H9 (cell line): ENCODE results near the gene MBD5. TPM values are rescaled to one million over a fixed set of nuclear protein-coding genes. Genes with fewer than 3 reads are reported as not detected.

Experiments used
- DNase-seq: peaks from one replicate; pipeline ENCODE4 v3.0.0-alpha.2; 2017
- H2AFZ ChIP-seq: one replicate; pipeline ENCODE4 v1.6.1; 2013; ENCODE audit warnings: mild to moderate bottlenecking, low read length, control low read depth, moderate library complexity
- H2AK5ac ChIP-seq: 2 replicates; pipeline ENCODE4 v1.6.1; 2013; ENCODE audit warnings: low read length, control low read depth, mixed read lengths; ENCODE audit not compliant: insufficient read length
- H2BK120ac ChIP-seq: one replicate; pipeline ENCODE4 v1.6.1; 2013; ENCODE audit warnings: low read depth, mild to moderate bottlenecking, low read length, control low read depth, inconsistent platforms; ENCODE audit not compliant: poor library complexity, severe bottlenecking
- H2BK12ac ChIP-seq: 2 replicates; pipeline ENCODE4 v1.6.1; 2013; ENCODE audit warnings: low read length, control low read depth, mixed read lengths, low read depth; ENCODE audit not compliant: insufficient read length
- H2BK15ac ChIP-seq: 2 replicates; pipeline ENCODE4 v1.6.1; 2013; ENCODE audit warnings: low read depth, low read length, control low read depth
- H2BK20ac ChIP-seq: one replicate; pipeline ENCODE4 v1.6.1; 2013; ENCODE audit warnings: low read depth, mild to moderate bottlenecking, low read length, control low read depth, inconsistent platforms; ENCODE audit not compliant: poor library complexity, severe bottlenecking
- H2BK5ac ChIP-seq: 2 replicates; pipeline ENCODE4 v1.6.1; 2013; ENCODE audit warnings: low read length, control low read depth, mixed read lengths; ENCODE audit not compliant: insufficient read length
- H3K14ac ChIP-seq: 2 replicates; pipeline ENCODE4 v1.6.1; 2013; ENCODE audit warnings: low read length, control low read depth; ENCODE audit not compliant: insufficient read depth
- H3K18ac ChIP-seq: 2 replicates; pipeline ENCODE4 v1.6.1; 2013; ENCODE audit warnings: low read depth, mild to moderate bottlenecking, mixed read lengths, low read length, control low read depth; ENCODE audit not compliant: insufficient read length
- H3K23ac ChIP-seq: 2 replicates; pipeline ENCODE4 v1.6.1; 2013; ENCODE audit warnings: low read length, control low read depth, mixed read lengths, low read depth; ENCODE audit not compliant: insufficient read length
- H3K23me2 ChIP-seq: 2 replicates; pipeline ENCODE4 v1.6.1; 2013; ENCODE audit warnings: low read depth, mild to moderate bottlenecking, mixed read lengths, low read length, control low read depth; ENCODE audit not compliant: insufficient read length, poor library complexity, severe bottlenecking
- H3K27ac ChIP-seq: 2 replicates; pipeline ENCODE4 v1.5.1; 2013; ENCODE audit warnings: low read length, control low read depth, mixed read lengths, low read depth; ENCODE audit not compliant: insufficient read length
- H3K27me3 ChIP-seq: 2 replicates; pipeline ENCODE4 v1.6.1; 2013; ENCODE audit warnings: low read length, control low read depth, inconsistent platforms; ENCODE audit not compliant: insufficient read depth
- H3K4ac ChIP-seq: 2 replicates; pipeline ENCODE4 v1.6.1; 2013; ENCODE audit warnings: low read depth, mild to moderate bottlenecking, control low read depth, inconsistent platforms, low read length, moderate library complexity
- H3K4me1 ChIP-seq: 2 replicates; pipeline ENCODE4 v1.6.1; 2013; ENCODE audit warnings: low read length, control low read depth, inconsistent platforms; ENCODE audit not compliant: insufficient read depth
- H3K4me2 ChIP-seq: 2 replicates; pipeline ENCODE4 v1.6.1; 2013; ENCODE audit warnings: low read length, control low read depth, mixed read lengths; ENCODE audit not compliant: insufficient read length, insufficient read depth
- H3K56ac ChIP-seq: 2 replicates; pipeline ENCODE4 v1.6.1; 2013; ENCODE audit warnings: low read depth, mild to moderate bottlenecking, mixed read lengths, low read length, control low read depth; ENCODE audit not compliant: insufficient read length
- H3K79me1 ChIP-seq: 2 replicates; pipeline ENCODE4 v1.6.1; 2013; ENCODE audit warnings: low read depth, mild to moderate bottlenecking, moderate library complexity, low read length, control low read depth, inconsistent platforms; ENCODE audit not compliant: insufficient read depth, poor library complexity, severe bottlenecking
- H3K79me2 ChIP-seq: 2 replicates; pipeline ENCODE4 v1.6.1; 2013; ENCODE audit warnings: low read length, control low read depth, inconsistent platforms; ENCODE audit not compliant: insufficient read depth
- H3K9ac ChIP-seq: 2 replicates; pipeline ENCODE4 v1.6.1; 2013; ENCODE audit warnings: low read length, control low read depth, mixed read lengths; ENCODE audit not compliant: insufficient read length; ENCODE audit errors: extremely low read depth
- H3K9me3 ChIP-seq: one replicate; pipeline ENCODE4 v1.6.1; 2013; ENCODE audit warnings: low read depth, low read length, inconsistent platforms; ENCODE audit not compliant: control insufficient read depth
- H3T11ph ChIP-seq: one replicate; pipeline ENCODE4 v1.6.1; 2013; ENCODE audit warnings: mild to moderate bottlenecking, low read length, control low read depth, inconsistent platforms
- H4K20me1 ChIP-seq: one replicate; pipeline ENCODE4 v1.6.1; 2013; ENCODE audit not compliant: control insufficient read depth, insufficient read length, insufficient read depth
- H4K5ac ChIP-seq: 2 replicates; pipeline ENCODE4 v1.6.1; 2013; ENCODE audit warnings: low read depth, mild to moderate bottlenecking, mixed read lengths, low read length, control low read depth; ENCODE audit not compliant: insufficient read length
- H4K8ac ChIP-seq: replicated peaks from 2 replicates; pipeline ENCODE4 v1.6.1; 2013; ENCODE audit warnings: low read length, control low read depth, mixed read lengths, low read depth; ENCODE audit not compliant: insufficient read length
- H4K91ac ChIP-seq: 2 replicates; pipeline ENCODE4 v1.6.1; 2013; ENCODE audit warnings: low read depth, mild to moderate bottlenecking, moderate library complexity, mixed read lengths, low read length, control low read depth; ENCODE audit not compliant: insufficient read length
- H3K27ac Mint-ChIP-seq, 3 experiments: 2 replicates in 2 of 3; 3 replicates in 1 of 3; pipeline ENCODE4 v1.8.0; 2020 to 2021; ENCODE audit warnings: mixed read lengths in 3 of 3, mild to moderate bottlenecking in 1 of 3, moderate library complexity in 1 of 3
- H3K27me3 Mint-ChIP-seq: 2 replicates; pipeline ENCODE4 v1.8.0; 2021; ENCODE audit warnings: low read depth, mild to moderate bottlenecking, moderate library complexity, mixed read lengths
- H3K36me3 Mint-ChIP-seq, 3 experiments: 2 replicates in 2 of 3; 3 replicates in 1 of 3; pipeline ENCODE4 v1.8.0; 2020 to 2021; ENCODE audit warnings: low read depth in 3 of 3, mixed read lengths in 3 of 3; ENCODE audit not compliant: insufficient read depth in 1 of 3
- H3K4me1 Mint-ChIP-seq, 2 experiments: 2 replicates each; pipeline ENCODE4 v1.8.0; 2020; ENCODE audit warnings: mixed read lengths in 2 of 2
- H3K4me3 Mint-ChIP-seq, 2 experiments: 2 replicates in 1 of 2; 3 replicates in 1 of 2; pipeline ENCODE4 v1.8.0; 2020 to 2021; ENCODE audit warnings: mild to moderate bottlenecking in 2 of 2, mixed read lengths in 2 of 2, moderate library complexity in 1 of 2
- H3K9me3 Mint-ChIP-seq, 2 experiments: 2 replicates in 1 of 2; 3 replicates in 1 of 2; pipeline ENCODE4 v1.8.0; 2020; ENCODE audit warnings: mild to moderate bottlenecking in 2 of 2, mixed read lengths in 2 of 2, moderate library complexity in 1 of 2
- WGBS: extraction: QIAGEN DNeasy Blood & Tissue Kit; methylation state at CpG from one replicate; pipeline ENCODE4 v1.1.7; 2013; ENCODE audit warnings: missing lambda C conversion rate, low lambda C conversion rate, mixed read lengths; ENCODE audit not compliant: insufficient read length; ENCODE audit errors: extremely low coverage; 5-methylcytosine and 5-hydroxymethylcytosine counted together
- total RNA-seq: library from RNA; stranded (reverse); gene quantifications from 2 replicates; pipeline ENCODE4 v1.2.1, GENCODE V29; 2021
- TF ChIP-seq, protein P1 (sequence below): fragments of 200-600 bp; sonication (generic); conservative IDR thresholded peaks from 3 replicates; pipeline ENCODE4 v1.8.0; 2021; ENCODE audit warnings: antibody characterized with exemption, mild to moderate bottlenecking

Gene MBD5
- total RNA-seq, 1 experiment from 2014 or later = 23.1 TPM

DNA sequence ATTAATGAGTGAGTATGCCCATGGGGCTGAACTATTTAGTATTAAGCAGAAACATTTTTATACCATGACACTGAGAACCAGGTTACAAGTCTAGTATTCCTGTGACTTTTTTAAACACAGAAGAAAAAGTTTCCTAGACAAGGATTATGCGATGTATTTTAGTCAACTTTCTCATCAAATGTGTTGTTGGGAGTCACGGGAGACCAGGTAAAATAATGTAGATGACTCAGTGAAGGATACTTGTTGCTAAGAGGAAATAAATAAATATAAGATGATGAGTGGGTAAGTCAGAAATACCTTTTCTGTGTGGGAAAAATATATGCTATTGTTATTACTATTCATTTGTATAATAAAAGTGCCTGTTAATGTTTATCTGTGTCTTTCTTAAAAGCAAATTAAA is 23.4 kb downstream of the MBD5 start:
- no peak overlapping the region for H3K23ac ChIP-seq
- H3K9me3 Mint-ChIP-seq = no peaks in the 10 kb centered on the region
- H2BK15ac ChIP-seq = no peak overlapping the region
- no peaks in the 10 kb centered on the region for H3K9me3 ChIP-seq
- no CpG with 5 or more reads among the region's 2 CpGs for WGBS
- no peaks in the 10 kb centered on the region for H4K20me1 ChIP-seq
- no peak overlapping the region for H2BK12ac ChIP-seq
- H4K8ac ChIP-seq = no peak overlapping the region
- H3K4me2 ChIP-seq = no peak overlapping the region
- peaks cover 2% of the 10 kb centered on the region; the same call in 1 of the 2 replicates for H3K4me1 ChIP-seq
- peaks cover 3% of the 10 kb centered on the region for H3K79me1 ChIP-seq
- TF ChIP-seq, protein P1, sequence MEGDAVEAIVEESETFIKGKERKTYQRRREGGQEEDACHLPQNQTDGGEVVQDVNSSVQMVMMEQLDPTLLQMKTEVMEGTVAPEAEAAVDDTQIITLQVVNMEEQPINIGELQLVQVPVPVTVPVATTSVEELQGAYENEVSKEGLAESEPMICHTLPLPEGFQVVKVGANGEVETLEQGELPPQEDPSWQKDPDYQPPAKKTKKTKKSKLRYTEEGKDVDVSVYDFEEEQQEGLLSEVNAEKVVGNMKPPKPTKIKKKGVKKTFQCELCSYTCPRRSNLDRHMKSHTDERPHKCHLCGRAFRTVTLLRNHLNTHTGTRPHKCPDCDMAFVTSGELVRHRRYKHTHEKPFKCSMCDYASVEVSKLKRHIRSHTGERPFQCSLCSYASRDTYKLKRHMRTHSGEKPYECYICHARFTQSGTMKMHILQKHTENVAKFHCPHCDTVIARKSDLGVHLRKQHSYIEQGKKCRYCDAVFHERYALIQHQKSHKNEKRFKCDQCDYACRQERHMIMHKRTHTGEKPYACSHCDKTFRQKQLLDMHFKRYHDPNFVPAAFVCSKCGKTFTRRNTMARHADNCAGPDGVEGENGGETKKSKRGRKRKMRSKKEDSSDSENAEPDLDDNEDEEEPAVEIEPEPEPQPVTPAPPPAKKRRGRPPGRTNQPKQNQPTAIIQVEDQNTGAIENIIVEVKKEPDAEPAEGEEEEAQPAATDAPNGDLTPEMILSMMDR = no peak
- H4K91ac ChIP-seq = no peak overlapping the region
- H2BK120ac ChIP-seq = no peak overlapping the region
- no peaks in the 10 kb centered on the region for H3K79me2 ChIP-seq
- H3K4me3 Mint-ChIP-seq = no peak overlapping the region
- peaks cover 19 to 21% of the 10 kb centered on the region in 2 experiments for H3K4me1 Mint-ChIP-seq
- H2AK5ac ChIP-seq = no peak overlapping the region
- no peak overlapping the region for H3K27ac ChIP-seq
- no peak overlapping the region for H3K56ac ChIP-seq
- H3K27me3 ChIP-seq = no peaks in the 10 kb centered on the region
- peaks cover 0 to 5% (median 4%) of the 10 kb centered on the region in 3 experiments; a peak in 5 of 7 replicates for H3K36me3 Mint-ChIP-seq
- H3K9ac ChIP-seq = no peak overlapping the region
- no peak overlapping the region for H2BK20ac ChIP-seq
- H3K18ac ChIP-seq = no peak overlapping the region
- H2BK5ac ChIP-seq = no peak overlapping the region
- no peaks in the 10 kb centered on the region for H3K27me3 Mint-ChIP-seq
- H4K5ac ChIP-seq = no peak overlapping the region
- no peak overlapping the region for H2AFZ ChIP-seq
- H3K4ac ChIP-seq = no peak overlapping the region
- H3K27ac Mint-ChIP-seq = no peak overlapping the region
- H3K14ac ChIP-seq = no peak overlapping the region
- no peak for DNase-seq
- H3K23me2 ChIP-seq = no peaks in the 10 kb centered on the region
- no peak overlapping the region for H3T11ph ChIP-seq
